HepG2 (cell line): ENCODE data around the gene ARHGEF6. TPM values are rescaled to one million over a fixed set of nuclear protein-coding genes. Genes with fewer than 3 reads are reported as not detected.

Experiments used
- ATAC-seq: fragments of 200-7000 bp; cut with Tn5 transposase; 3 replicates; pipeline ENCODE4 v1.9.1; 2020; ENCODE audit warnings: mild to moderate bottlenecking, moderate library complexity
- BruUV-seq: library from RNA; stranded (reverse); fragments of 400-500 nt; replicated peaks from 2 replicates; lab custom pipeline; 2021; lab: Mats Ljungman, UMichigan
- CTCF ChIA-PET: fragments of 300-600 bp; formaldehyde crosslinking; extraction: SDS; loops from one replicate; lab custom pipeline; 2021; ENCODE audit warnings: low total read pairs, inconsistent platforms, low intra/inter-chr PET ratio; lab: Yijun Ruan, JAX
- POLR2A ChIA-PET: fragments of 350-600 bp; sonication (Branson Sonifier 250); formaldehyde crosslinking; loops from one replicate; lab custom pipeline; 2020; ENCODE audit warnings: antibody characterized with exemption, inconsistent platforms; lab: Yijun Ruan, JAX
- DNase-seq: peaks from one replicate; pipeline ENCODE4 v3.0.0-alpha.2; 2015; ENCODE audit warnings: low spot score
- FAIRE-seq: peaks from 3 replicates; lab custom pipeline; 2011; peaks lifted over from hg19 to GRCh38; lab: Jason Lieb, UNC
- H2AFZ ChIP-seq: one replicate; pipeline ENCODE4 v1.6.1; 2011; ENCODE audit warnings: low read length, inconsistent platforms
- H3K27ac ChIP-seq: fragments of 300-600 bp; 3 replicates; pipeline ENCODE4 v1.8.0; 2011; ENCODE audit warnings: mixed run types, mild to moderate bottlenecking, mixed read lengths, low read length, inconsistent platforms; ENCODE audit not compliant: insufficient read depth; ENCODE audit errors: extremely low read length
- H3K27me3 ChIP-seq, 2 experiments: fragments of 200-600 bp in 1 of 2; 2 replicates in 1 of 2; 3 replicates in 1 of 2; pipeline versions ENCODE4 v1.6.0 to v1.8.0; 2011; ENCODE audit warnings: low read length in 2 of 2, mild to moderate bottlenecking in 2 of 2, moderate library complexity in 2 of 2, inconsistent platforms in 1 of 2; ENCODE audit not compliant: insufficient read depth in 2 of 2, control insufficient read depth in 1 of 2
- H3K36me3 ChIP-seq, 2 experiments: fragments of 200-600 bp in 1 of 2; replicated peaks in 1 of 2; 2 replicates in 1 of 2; 3 replicates in 1 of 2; pipeline versions ENCODE4 v1.5.1 to v1.8.0; 2011; ENCODE audit warnings: low read length in 2 of 2, inconsistent platforms in 1 of 2; ENCODE audit not compliant: insufficient read depth in 2 of 2, control insufficient read depth in 1 of 2
- H3K4me1 ChIP-seq: 2 replicates; pipeline ENCODE4 v1.5.1; 2012; ENCODE audit warnings: low read length, inconsistent platforms; ENCODE audit not compliant: insufficient read depth
- H3K4me2 ChIP-seq: 2 replicates; pipeline ENCODE4 v1.6.0; 2011; ENCODE audit warnings: low read depth, low read length, inconsistent platforms
- H3K4me3 ChIP-seq, 3 experiments: fragments of 200-600 bp in 1 of 3; sonication (generic), shearing (Covaris generic) in 1 of 3; replicated peaks in 1 of 3; 2 replicates each; pipeline ENCODE4 v1.5.1; 2011 to 2016; ENCODE audit warnings: low read length in 3 of 3, inconsistent platforms in 2 of 3, low read depth in 2 of 3, mild to moderate bottlenecking in 2 of 3, control low read depth in 1 of 3, mixed read lengths in 1 of 3; ENCODE audit not compliant: insufficient read depth in 1 of 3
- H3K79me2 ChIP-seq: one replicate; pipeline ENCODE4 v1.6.1; 2011; ENCODE audit warnings: low read length, inconsistent platforms; ENCODE audit not compliant: insufficient read depth
- H3K9ac ChIP-seq: 2 replicates; pipeline ENCODE4 v1.6.0; 2011; ENCODE audit warnings: mild to moderate bottlenecking, low read depth, low read length, inconsistent platforms; ENCODE audit not compliant: insufficient read depth
- H3K9me3 ChIP-seq: 2 replicates; pipeline ENCODE4 v1.5.1; 2012; ENCODE audit warnings: mild to moderate bottlenecking, low read length
- H4K20me1 ChIP-seq: 2 replicates; pipeline ENCODE4 v1.6.0; 2011; ENCODE audit warnings: inconsistent platforms, mild to moderate bottlenecking, low read length, moderate library complexity; ENCODE audit not compliant: insufficient read depth
- ARNT ChIP-seq: fragments of 450-650 bp; IDR thresholded peaks from 2 replicates; pipeline ENCODE4 v1.6.1; 2017
- HDAC6 ChIP-seq: fragments of 200-600 bp; sonication (generic); IDR thresholded peaks from 2 replicates; pipeline ENCODE4 v1.7.0; 2017; ENCODE audit warnings: mild to moderate bottlenecking, antibody characterized with exemption, low read length, low read depth
- PBX3 ChIP-seq: sonication (generic); formaldehyde crosslinking; IDR thresholded peaks from 2 replicates; pipeline ENCODE4 v1.8.1; 2023; ENCODE audit warnings: missing genetic modification reagents, inconsistent platforms, borderline replicate concordance
- PRDM10 ChIP-seq: sonication (generic); formaldehyde crosslinking; IDR thresholded peaks from 2 replicates; pipeline ENCODE4 v1.4.0; 2020; ENCODE audit warnings: low read depth, missing genetic modification reagents
- SMC3 ChIP-seq: IDR thresholded peaks from 2 replicates; pipeline ENCODE4 v1.6.1; 2011; ENCODE audit warnings: low read length, improper control_type of control experiment
- TFAP4 ChIP-seq: sonication (generic); IDR thresholded peaks from 2 replicates; pipeline ENCODE4 v1.6.1; 2016; ENCODE audit warnings: low read depth, borderline replicate concordance
- THAP11 ChIP-seq: IDR thresholded peaks from 2 replicates; pipeline ENCODE4 v1.6.1; 2016; ENCODE audit warnings: missing biosample characterization, missing genetic modification reagents
- ZNF781 ChIP-seq: sonication (generic); formaldehyde crosslinking; IDR thresholded peaks from 2 replicates; pipeline ENCODE4 v1.5.1; 2020; ENCODE audit warnings: borderline replicate concordance, mild to moderate bottlenecking, missing genetic modification reagents; ENCODE audit errors: not compliant biosample characterization
- in situ Hi-C: cut with HindIII; loops from 2 replicates; pipeline ENCODE4 v1.10.0; 2017; ENCODE audit warnings: low pct_unique_long_range_greater_than_20kb; ENCODE audit not compliant: extremely low pct_ligation_motif_present
- intact Hi-C: fragments of 100-400 bp; cut with micrococcal nuclease; formaldehyde crosslinking; loops from one replicate; pipeline ENCODE4 v1.10.0; 2022; ENCODE audit not compliant: unreplicated experiment
- polyA plus RNA-seq, 8 experiments: library from polyadenylated mRNA; depleted of rRNA in 3 of 8; stranded (reverse) in 7 of 8; unstranded in 1 of 8; fragments of >200 nt; fragmentation: Illumina TruSeq in 4 of 8; extraction: Trizol in 4 of 8; gene quantifications; 2 replicates each; pipeline versions ENCODE4 v1.2.1 to v1.2.3, GENCODE V29; 2011 to 2016; ENCODE audit warnings: low read depth in 4 of 8, missing spikeins in 1 of 8, mixed read lengths in 1 of 8; ENCODE audit not compliant: insufficient read depth in 1 of 8
- total RNA-seq, 5 experiments: library from RNA; depleted of rRNA; stranded (reverse); fragments of >200 nt; fragmentation: Illumina TruSeq; extraction: Trizol; gene quantifications; 2 replicates each; pipeline ENCODE4 v1.2.3, GENCODE V29; 2016; ENCODE audit warnings: low read depth in 1 of 5

Gene ARHGEF6
- total and polyA plus RNA-seq, 2 of the 13 experiments (the other 11 are each of a cell fraction or from before 2014, with no cell fraction given) = 0.03 TPM; not detected in 1

- H3K36me3 ChIP-seq = no peaks in the 10 kb centered on the region
- H4K20me1 ChIP-seq = no peaks in the 10 kb centered on the region
- H3K27me3 ChIP-seq = no peaks in the 10 kb centered on the region
- in situ Hi-C loops = no loop called here
- DNase-seq = no peak
- POLR2A ChIA-PET = no interaction called here
- intact Hi-C loops = no loop called here
- no peak overlapping the region for H2AFZ ChIP-seq
- no peak overlapping the region for H3K9ac ChIP-seq
- TF ChIP-seq SMC3 (no peak), THAP11 (no peak), PBX3 (no peak), ZNF781 (CRISPR knock-in tag) (no peak), PRDM10 (no peak), TFAP4 (no peak), ARNT (no peak), HDAC6 (no peak)
- H3K4me2 ChIP-seq = no peak overlapping the region
- no peak for FAIRE-seq
- CTCF ChIA-PET = no interaction called here
- no peaks in the 10 kb centered on the region for H3K9me3 ChIP-seq
- H3K79me2 ChIP-seq = no peaks in the 10 kb centered on the region
- no peak for ATAC-seq
- BruUV-seq = no TSS peak
- H3K4me1 ChIP-seq = no peaks in the 10 kb centered on the region
- no peak overlapping the region for H3K27ac ChIP-seq
- no peak overlapping the region for H3K4me3 ChIP-seq
Observed at GRCh38 chrX:136725441-136726104, 55.2 kb downstream of the ARHGEF6 start.
